Eye (tissue), 1 donor: ENCODE data around the gene CASP8AP2.
"Not testable (repeated sequence)": the region's sequence is repeated elsewhere in the genome, so short reads cannot be mapped to it uniquely, and the experiment has no call there.

ENCODE experiments used
- DNase-seq: peaks from one replicate; pipeline ENCODE4 v3.0.0-alpha.2; 2015

CASP8AP2 gene

GRCh38 chr6:89826029-89826528, 3.6 kb upstream of the CASP8AP2 start:
- no peak for DNase-seq

- not testable (repeated sequence) for DNase-seq
Observed at GRCh38 chr6:89828475-89828987, 1.1 kb upstream of the CASP8AP2 start.

- no peak for DNase-seq
Observed at GRCh38 chr6:89828988-89829471, 650 bp upstream of the CASP8AP2 start.

GRCh38 chr6:89830170-89830809, 610 bp downstream of the CASP8AP2 start:
- no peak for DNase-seq

- no peak for DNase-seq
Observed at GRCh38 chr6:89834884-89835792, 5.5 kb downstream of the CASP8AP2 start.

GRCh38 chr6:89836639-89837222, 7.1 kb downstream of the CASP8AP2 start:
- no peak for DNase-seq

- peak; percentile 26 for DNase-seq
Observed at GRCh38 chr6:89840538-89840937, 10.9 kb downstream of the CASP8AP2 start.

GRCh38 chr6:89842228-89842627, 12.5 kb downstream of the CASP8AP2 start:
- DNase-seq = no peak

- no peak for DNase-seq
Observed at GRCh38 chr6:89843070-89843469, 13.4 kb downstream of the CASP8AP2 start.

GRCh38 chr6:89847513-89847912, 17.8 kb downstream of the CASP8AP2 start:
- not testable (repeated sequence) for DNase-seq

GRCh38 chr6:89853068-89853467, 23.4 kb downstream of the CASP8AP2 start:
- no peak for DNase-seq

- no peak for DNase-seq
Observed at GRCh38 chr6:89858041-89858440, 28.4 kb downstream of the CASP8AP2 start.

GRCh38 chr6:89859744-89860143, 30.1 kb downstream of the CASP8AP2 start:
- DNase-seq = no peak

- no peak for DNase-seq
Observed at GRCh38 chr6:89862273-89862672, 32.6 kb downstream of the CASP8AP2 start.

- no peak for DNase-seq
Observed at GRCh38 chr6:89862698-89863097, 33.0 kb downstream of the CASP8AP2 start.

GRCh38 chr6:89866024-89866678, 36.5 kb downstream of the CASP8AP2 start:
- DNase-seq = no peak

- DNase-seq = no peak
Observed at GRCh38 chr6:89873721-89874120, 44.0 kb downstream of the CASP8AP2 start.

GRCh38 chr6:89874438-89874837, 44.8 kb downstream of the CASP8AP2 start:
- DNase-seq = no peak

GRCh38 chr6:89886378-89887120, 56.9 kb downstream of the CASP8AP2 start:
- DNase-seq = no peak

GRCh38 chr6:89887452-89888137, 57.9 kb downstream of the CASP8AP2 start:
- peak; percentile 2 for DNase-seq

- no peak for DNase-seq
Observed at GRCh38 chr6:89888138-89888514, 58.4 kb downstream of the CASP8AP2 start.
